HG03175 (cell line): Measurements from ENCODE around the gene GOLIM4.

ENCODE experiments used
- ATAC-seq: cut with Tn5 transposase; IDR thresholded peaks from one replicate; pipeline ENCODE4 v1.9.1; 2021; ENCODE audit warnings: mild to moderate bottlenecking, moderate library complexity; ENCODE audit not compliant: unreplicated experiment

GOLIM4 gene

DNA sequence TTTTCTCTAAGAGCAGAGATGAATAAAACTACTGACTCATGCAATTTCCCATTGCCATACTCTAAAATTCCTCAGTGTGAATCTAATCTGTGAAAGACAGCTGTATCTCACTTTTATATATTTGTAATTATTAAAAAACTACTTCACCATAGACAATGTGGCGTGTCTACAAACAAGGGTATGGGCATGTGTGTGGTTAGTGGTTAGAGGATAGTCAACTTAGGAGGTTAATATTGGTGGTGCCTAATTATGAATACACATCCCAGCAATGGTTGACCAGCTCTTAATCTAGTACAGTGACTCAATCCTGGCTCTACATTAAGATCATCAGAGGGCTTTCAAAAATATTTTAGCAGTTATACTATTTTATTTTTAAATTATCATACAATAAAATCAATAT is 94.5 kb downstream of the GOLIM4 start:
- peak; percentile 68 for ATAC-seq

DNA sequence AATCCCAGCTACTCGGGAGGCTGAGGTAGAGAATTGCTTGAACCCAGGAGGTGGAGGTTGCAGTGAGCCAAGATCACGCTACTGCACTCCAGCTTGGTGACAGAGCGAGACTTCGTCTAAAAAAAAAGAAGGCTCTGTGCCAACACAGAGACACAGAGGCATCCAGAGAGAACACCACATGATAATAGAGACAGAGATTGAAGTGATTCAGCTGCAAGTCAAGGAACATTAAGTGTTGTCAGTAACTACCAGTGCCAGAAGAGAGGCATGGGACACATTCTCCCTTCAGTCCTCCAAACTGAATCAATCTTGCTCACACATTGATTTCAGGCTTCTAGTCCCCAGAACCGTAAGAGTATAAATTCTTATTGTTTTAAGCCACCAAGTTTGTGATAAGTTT is 97.5 kb downstream of the GOLIM4 start:
- ATAC-seq = no peak

DNA sequence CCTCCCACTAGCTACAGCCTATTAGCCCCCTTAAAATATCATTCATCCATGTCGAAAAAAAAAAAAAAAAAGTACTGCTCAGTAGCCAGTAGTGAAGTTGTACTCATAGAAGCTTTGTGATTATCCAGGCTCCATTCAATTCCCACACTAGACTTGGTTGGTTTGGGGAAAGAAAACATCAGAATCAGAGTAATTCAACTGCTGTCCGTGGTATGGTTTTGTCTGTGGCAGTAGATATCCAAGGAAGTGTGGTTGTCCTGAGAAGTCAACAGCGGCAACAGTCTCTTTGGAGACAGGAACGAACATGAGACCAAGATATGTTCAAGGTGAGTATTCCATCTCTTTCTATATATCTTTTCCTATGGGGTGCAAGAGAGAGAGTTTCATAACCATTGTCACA is 99.2 kb downstream of the GOLIM4 start:
- ATAC-seq = no peak

DNA sequence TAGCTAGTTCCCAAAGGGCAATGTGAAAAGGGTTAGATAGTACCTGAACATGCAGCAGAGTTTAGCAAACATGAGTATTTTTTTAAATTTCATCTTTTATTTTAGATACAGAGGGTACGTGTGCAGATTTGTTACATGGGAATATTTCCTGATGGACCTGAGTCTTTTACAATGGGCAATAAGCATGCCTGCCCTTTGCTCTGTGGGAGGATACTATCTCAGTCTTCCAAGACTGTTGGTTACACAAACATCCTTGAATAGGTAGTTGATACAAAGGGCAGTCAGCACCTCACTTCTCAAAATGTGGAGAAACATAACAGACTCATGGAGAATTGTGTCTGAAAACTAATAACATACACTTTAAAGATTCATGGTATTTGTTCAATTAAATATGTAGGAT is 103.3 kb downstream of the GOLIM4 start:
- ATAC-seq = no peak

DNA sequence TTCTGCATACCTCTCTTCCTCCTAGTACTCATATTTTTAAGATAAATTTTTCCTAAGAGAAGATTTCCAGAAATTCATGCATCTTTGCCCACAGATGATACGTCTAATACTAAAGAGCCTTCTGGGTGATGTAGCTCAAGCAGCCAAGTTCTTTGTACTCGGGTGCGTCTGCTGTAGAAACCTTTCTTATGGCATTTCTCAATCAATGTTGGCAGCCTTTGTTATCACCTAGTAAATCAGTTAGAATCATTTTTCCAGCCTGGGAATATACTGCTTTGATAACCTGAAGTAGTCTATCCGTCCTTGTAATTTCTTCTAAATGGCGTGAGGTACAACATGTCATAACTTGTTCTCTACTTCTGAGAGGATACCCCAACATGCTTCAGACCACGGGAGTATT is 104.5 kb downstream of the GOLIM4 start:
- no peak for ATAC-seq

DNA sequence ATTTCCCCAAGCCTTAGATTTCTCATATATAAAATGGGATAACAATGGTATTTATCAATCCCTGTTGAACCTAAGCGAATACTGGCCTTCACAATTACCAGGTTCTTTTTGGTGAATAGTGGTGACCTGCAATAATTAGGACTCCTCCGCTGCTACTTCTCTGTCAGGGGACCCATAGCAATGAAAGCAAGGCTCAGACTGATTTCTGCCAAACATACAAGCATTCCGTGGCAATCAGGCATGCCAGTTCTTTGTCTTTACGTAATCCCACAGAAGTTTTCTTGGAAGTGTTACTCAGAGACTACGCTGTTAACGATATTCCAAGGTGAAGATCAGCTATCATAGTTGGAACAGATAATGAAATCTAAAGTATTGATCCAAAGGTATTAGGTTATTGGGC is 105.7 kb downstream of the GOLIM4 start:
- no peak for ATAC-seq

DNA sequence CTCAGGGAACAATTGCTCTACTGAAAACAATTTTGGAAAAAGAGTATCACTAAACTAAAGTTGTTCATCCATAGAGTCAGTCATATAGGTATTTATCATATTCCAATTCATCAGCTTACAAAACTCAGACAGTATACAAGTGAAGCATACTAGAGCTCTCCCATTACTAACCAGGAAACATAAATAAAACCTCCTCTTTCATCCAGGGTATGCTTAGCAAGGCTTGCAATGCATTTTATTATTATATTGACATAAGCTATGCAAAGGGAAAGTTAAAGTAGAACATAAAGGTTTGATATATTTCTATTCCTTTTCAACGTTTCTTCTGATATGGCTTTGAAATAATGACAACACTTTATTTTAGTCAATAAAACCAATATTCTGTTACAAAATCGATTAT is 106.7 kb downstream of the GOLIM4 start:
- no peak for ATAC-seq

DNA sequence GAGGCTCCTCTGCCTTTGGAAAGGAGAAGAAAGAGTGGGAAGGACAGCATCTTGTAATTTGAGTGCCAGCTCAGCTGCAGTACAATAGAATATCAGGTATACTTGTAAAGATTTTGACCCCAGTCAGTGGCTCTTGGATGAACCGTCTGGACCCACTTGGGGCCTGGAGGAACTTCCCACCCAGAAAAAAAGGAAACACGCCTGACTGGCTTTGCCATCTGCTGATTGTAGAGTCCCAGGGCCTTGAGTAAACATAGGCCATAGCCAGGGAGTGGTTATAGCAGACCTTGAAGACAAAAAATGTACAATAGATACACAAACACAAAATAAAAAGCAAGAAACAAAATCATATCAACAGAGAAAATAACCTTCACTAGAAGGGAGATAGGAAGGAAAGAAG is 112.1 kb downstream of the GOLIM4 start:
- no peak for ATAC-seq

DNA sequence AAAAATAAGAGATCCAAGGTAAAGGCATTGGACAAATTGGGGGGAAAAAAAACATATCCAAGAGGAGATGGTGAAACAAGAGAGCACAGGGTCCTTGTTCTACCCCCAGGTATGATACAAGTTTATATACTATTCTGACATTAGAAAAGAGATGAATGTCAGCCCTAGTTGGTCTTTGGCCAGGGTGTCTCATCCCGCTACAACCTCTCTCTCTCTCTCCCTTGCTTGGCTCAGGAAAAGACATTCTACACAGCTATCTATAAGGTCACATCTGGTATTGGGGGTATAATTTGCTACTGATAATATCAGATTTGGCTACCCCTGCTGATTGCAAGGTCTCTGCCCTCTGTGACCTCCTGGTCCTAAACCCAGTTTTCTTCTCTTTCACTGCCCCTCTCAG is 117.2 kb downstream of the GOLIM4 start:
- no peak for ATAC-seq

DNA sequence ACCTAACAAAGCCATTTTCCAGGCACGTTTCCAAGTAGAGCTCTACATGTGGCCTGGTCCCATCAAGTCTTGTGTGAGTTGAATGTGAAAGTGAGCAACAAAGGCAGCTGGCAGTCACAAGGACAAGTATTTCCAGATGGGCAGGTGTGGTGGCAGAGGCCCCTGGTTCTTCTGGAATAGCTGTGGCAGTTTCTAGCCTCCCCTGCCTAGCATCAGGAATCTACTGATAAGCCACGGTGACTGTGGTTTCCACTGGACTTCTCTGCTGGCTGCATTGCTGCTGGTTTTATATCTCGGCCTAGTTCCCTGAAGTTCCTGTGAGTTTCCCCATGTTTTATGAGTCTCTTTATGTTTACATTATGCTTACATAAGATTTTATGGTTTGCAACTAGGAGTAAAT is 117.7 kb downstream of the GOLIM4 start:
- ATAC-seq = no peak

DNA sequence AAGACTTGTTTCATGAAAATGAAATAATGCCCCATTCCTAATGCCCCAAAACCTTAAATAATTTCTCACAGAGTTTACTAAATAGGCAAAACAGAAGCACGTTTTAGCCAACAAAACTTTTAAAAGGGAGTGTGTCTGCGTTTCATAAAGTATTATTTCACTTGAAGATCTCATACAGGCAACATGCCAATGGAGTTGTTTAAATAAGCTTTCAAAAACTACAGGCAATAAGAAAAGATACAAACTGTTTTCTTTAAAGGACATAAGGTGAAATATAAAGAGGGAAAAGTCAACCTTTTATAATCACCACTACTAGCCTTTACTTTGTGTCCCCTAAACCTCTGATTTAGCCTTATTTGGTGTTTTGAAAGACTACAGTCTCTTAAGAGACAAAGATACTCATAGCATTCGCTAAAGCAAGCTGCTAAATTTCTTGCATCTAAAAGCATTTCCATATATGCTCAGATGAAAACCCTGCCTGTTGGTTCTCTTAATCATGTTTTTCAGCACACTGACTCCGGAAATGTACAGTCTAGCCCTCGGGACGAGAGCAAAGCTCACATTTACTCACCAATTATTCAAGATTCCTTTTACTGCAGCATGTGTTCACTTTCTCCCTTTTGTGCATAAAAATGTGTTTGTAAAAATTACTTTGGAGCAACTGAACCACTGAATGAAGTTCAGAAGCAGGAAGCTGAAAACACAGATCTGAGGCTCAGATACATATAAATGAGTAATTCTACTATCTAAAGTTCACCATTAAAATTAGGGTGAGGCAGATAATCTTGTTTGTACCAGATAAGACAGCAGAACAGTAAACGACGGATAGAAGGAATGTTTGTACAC is 119.0 kb downstream of the GOLIM4 start:
- ATAC-seq = no peak

DNA sequence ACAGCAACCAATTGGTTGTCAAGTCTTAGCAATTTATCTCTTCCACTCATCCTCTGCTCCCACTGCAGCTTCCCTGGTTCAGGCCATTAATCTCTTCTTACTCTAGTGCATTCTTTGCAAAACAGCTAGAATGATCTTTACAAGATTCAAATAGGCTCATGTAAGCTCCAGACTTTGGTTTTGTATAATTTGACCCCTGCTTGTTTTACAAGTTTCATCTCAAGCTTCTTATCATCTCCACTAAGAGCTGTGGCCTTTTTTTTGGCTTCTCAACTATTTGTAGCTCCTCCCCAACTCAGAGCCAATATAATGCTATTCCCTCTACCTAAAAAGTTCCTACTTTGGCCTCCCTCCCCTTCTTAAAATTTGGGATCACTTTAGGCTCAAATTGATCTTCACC is 121.8 kb downstream of the GOLIM4 start:
- ATAC-seq = no peak

DNA sequence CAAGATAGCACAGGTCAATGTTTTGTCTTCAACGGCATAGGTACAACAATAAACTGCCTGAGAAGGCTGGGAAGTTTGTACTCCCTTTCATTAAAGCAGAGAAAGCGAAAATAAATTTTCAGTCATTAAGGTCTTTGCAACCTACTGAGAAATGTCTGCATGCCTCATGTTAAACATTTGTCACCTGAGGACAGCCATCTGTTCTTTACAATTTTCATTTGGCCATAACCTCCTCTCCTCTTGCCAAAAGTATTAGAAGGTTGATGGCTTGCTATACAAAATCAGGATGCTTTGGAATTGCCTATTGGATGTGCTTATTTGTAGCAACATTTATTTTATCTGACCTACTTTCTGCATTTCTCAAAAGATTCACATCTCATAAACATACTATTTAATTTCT is 122.7 kb downstream of the GOLIM4 start:
- no peak for ATAC-seq

DNA sequence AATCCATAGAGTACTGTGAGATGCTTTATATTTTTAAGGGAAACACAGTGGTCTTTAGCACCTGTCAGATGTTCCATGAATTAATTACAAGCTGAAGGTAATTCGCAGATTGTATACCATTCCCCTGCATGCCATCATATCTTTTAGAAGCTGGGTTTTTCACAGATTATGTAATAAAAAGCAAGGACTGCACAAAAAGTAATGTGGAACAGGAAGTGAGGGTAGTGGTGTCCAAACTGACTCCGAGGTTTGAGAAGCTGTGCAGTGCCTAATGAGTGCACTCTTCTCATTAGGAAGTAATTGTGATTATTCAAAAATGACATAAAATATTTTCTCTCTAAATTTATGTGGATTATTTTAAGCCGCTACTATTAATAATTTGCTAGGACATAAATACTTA is 123.2 kb downstream of the GOLIM4 start:
- no peak for ATAC-seq

DNA sequence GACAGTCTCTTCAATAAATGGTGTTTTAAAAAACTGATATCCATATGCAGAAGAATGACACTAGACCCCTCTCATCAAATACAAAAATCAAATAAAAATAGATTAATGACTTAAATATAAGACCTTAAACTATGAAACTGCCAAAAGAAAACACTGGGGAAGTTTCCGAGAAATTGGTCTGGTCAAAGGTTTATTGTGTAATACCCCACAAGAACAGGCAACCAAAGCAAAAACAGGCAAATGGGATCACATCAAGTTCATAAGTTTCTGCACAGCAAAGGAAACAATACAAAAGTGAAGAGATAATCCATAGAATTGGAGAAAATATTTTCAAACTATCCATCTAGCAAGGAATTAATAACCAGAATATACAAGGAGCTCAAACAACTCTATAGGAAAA is 126.2 kb downstream of the GOLIM4 start:
- no peak for ATAC-seq

DNA sequence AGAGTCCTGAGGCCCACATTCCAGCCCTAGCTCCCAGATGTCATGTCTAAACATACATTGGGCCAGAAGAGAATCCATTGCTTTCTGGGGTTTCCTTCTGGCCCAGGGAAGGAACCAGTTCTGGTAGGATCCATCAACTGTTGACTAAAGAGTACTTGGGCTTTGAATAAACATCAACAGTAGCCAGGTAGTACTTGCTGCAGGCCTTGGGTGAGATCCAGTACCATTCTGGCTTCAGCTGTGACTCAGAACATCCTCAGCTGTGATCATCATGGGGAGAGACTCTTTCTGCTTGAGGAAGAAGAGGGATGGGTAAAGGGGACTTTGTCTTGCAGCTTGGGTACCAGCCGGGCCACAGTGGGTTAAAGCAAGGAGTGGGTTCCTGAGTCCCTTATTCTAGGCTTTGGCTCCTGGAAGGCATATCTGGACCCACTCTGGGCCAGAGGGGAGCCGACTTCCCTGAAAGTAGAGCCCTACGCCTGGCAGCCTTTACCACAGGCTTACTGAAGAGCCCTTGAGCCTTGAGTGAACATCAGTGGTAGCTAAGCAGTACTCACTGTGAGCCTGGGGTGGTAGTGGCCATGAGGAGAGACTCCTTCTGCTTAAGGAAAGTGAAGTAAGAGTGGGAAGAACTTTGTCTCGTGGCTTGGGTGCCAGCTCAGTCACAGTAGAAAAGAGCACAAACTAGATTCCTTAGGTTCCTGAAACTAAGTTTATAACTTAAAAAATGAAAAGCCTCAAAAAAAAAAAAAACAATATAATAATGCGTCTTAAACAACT is 128.3 kb downstream of the GOLIM4 start:
- ATAC-seq = no peak
